ENCODE results near the gene SIGLEC15.

Gene SIGLEC15, protein sequence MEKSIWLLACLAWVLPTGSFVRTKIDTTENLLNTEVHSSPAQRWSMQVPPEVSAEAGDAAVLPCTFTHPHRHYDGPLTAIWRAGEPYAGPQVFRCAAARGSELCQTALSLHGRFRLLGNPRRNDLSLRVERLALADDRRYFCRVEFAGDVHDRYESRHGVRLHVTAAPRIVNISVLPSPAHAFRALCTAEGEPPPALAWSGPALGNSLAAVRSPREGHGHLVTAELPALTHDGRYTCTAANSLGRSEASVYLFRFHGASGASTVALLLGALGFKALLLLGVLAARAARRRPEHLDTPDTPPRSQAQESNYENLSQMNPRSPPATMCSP

DNA sequence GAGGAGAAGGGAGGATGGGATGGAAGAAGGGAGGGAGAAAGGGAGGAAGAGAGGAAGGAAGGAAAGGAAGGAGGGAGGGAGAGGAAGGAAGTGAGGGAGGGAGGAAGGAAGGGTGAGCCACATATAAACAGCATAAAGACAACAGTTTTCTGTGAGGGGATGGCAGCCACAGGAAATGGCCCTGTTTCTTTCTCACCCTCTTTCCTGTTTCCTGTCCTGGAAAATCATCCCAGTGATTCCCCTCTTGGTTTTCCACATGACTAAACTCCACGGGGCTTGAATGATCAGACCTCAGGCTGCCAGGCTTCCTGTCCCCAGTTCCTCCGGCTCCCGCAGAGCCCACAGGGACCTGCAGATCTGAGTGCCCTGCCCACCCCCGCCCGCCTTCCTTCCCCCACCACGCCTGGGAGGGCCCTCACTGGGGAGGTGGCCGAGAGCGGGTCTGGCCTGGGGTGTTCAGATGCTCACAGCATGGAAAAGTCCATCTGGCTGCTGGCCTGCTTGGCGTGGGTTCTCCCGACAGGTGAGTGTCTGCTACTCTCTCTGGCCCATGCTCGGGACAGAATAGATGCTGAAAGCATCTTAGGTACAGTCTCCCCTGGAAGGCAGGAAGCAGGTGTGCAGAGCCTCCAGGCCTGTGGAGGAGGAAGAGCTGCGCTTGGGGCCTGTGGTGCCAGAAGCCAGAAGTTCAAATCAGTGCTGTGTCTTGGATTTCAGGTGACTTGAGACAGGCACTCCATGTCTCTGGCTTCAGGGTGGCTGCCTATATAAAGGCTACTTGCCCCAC lies at the start of gene SIGLEC15:
Gene SIGLEC15, plus strand, starts transcription at position 418 of the 787 bp plus-strand sequence. Its CDS starts 54 bp downstream, at position 472.
- no peak within 1 kb of the TSS for H3K27ac ChIP-seq
- TF ChIP-seq ZFX (IDR thresholded peaks at IDR 0.05): no peak
- TF ChIP-seq, protein P1, sequence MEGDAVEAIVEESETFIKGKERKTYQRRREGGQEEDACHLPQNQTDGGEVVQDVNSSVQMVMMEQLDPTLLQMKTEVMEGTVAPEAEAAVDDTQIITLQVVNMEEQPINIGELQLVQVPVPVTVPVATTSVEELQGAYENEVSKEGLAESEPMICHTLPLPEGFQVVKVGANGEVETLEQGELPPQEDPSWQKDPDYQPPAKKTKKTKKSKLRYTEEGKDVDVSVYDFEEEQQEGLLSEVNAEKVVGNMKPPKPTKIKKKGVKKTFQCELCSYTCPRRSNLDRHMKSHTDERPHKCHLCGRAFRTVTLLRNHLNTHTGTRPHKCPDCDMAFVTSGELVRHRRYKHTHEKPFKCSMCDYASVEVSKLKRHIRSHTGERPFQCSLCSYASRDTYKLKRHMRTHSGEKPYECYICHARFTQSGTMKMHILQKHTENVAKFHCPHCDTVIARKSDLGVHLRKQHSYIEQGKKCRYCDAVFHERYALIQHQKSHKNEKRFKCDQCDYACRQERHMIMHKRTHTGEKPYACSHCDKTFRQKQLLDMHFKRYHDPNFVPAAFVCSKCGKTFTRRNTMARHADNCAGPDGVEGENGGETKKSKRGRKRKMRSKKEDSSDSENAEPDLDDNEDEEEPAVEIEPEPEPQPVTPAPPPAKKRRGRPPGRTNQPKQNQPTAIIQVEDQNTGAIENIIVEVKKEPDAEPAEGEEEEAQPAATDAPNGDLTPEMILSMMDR (conservative IDR thresholded peaks at IDR 0.05): no peak

DNA sequence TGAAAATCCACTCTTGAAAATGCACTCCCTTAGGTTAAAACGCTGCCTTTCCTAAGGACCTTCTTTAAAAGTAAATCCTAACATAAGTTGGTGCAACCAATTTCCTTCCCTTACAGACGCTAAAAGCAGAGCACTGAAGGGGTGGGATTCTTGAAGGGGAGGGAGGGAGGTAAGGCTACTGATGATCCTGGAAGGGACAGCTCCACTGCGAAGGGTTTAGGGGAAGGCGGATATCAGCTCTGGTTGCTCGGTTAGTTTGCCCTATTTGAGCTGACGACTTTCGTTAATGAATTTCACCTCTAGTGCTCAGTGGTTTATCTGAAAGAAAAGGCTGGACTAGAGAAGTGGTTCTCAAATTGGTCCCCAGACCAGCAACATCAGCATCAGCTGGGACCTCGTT lies 49.7 kb upstream of the SIGLEC15 start:
- no peak overlapping the region for H3K27ac ChIP-seq
- TF ChIP-seq, protein P1 (conservative IDR thresholded peaks at IDR 0.05): no peak
- TF ChIP-seq ZFX (IDR thresholded peaks at IDR 0.05): no peak

DNA sequence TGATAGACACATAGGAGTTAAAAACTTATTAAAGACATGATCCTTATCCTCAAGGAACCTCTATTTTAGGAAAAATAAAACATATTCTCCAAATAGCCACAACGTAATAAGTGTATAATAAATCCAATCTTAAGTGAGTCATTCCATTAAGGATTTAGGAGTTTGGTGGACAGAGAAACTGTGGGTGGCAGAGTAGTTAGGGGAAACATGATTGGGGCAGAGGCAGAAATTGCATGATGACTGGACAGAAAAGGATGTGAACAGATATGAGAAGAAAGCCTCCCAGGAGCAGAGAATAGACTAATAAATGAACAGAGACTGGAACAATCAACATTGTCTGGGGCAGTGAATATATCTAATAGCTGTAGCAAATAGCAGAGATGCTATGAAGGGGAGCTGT lies 48.1 kb upstream of the SIGLEC15 start:
- no peak for TF ChIP-seq ZFX (IDR thresholded peaks at IDR 0.05)
- TF ChIP-seq, protein P1 (conservative IDR thresholded peaks at IDR 0.05): no peak
- H3K27ac ChIP-seq: no peak overlapping the region

DNA sequence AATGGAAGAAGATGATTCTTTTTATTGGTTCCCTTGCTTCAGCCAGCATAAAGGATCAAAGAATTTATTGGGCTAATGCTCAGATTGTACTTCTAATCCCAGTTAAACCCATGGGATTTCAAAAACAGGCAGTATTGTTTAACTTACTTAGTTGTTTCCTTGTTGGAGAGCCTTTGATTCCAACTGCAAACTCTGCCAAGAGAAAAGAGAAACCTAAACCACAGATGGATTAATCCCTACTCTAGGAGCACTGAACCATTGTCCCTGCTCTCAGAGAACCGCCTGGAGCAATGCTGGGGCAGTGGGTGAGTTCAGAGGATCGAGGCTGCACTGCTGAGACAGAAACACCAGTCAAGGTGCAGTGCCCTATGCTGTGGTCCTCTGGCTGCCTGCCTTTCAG lies 44.9 kb upstream of the SIGLEC15 start:
- peak overlapping the region; percentile 51 for H3K27ac ChIP-seq
- TF ChIP-seq, protein P1 (conservative IDR thresholded peaks at IDR 0.05): no peak
- TF ChIP-seq ZFX (IDR thresholded peaks at IDR 0.05): no peak

DNA sequence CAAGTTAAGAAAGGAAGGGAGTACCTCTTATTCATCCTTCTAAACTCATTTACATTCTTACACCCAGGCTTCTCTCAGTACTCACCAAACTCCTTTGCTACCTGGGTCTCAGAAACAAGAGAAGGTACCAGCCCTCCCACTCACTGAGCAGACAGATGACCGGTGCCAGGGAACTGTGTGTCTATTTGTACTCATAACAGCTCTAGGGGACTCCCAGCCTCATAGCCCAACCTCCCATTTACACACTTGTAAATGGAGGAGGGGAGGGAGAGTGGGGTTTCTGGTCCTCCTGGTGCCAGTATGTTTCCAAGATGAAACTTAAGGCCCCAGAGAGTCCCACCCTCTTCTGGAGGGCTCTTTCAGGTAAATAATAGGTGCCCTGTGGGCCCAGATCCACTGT lies 42.8 kb upstream of the SIGLEC15 start:
- no peak for TF ChIP-seq ZFX (IDR thresholded peaks at IDR 0.05)
- TF ChIP-seq, protein P1 (conservative IDR thresholded peaks at IDR 0.05): no peak
- peak overlapping the region; percentile 12; the same call in 1 of the 2 replicates for H3K27ac ChIP-seq

DNA sequence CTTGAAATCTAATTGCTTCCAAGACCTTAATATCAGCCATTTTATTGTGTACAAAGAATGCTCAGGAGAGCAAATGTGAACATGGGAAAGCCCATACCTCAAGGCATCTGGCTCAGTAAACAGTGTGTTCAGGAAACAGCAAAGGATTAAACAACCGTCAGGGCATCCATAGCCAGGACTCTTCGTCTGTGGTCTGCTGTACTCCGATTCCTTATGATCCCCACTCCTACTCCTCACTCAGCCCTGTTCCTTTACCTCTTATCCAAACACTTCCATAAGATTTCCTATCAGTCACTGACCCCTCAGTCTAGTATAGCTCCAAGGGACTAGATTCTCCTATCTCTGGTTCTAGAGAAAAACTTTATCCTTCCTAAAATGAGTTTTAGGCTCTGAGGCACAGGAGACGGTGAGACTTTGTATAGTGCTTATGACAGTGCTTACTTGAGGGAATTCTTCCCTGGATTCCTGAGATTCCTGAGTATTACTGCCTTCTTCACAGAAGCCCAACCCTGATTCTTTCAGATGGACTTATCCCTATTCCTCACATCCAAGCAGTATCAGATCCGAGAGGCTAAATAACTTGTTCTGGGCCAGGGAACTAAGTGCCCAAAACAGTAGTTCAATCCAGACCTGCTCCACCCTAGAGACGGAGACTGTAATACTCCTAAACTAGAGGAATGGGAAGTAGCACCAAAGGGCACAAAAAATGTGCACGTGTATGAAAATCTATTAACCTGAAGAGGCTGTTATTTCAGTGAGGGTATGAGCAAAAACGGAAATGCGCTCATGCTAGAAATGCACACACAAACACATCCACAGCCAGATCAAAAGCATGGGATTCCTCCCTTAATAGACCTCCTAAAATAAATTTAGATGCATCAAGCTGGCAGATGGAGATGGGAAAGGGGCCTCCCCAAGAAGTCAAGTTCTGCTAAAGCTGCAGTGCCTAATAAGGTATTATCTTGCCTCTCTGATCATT lies 42.1 kb upstream of the SIGLEC15 start:
- TF ChIP-seq ZFX (IDR thresholded peaks at IDR 0.05): no peak
- TF ChIP-seq, protein P1 (conservative IDR thresholded peaks at IDR 0.05): no peak
- H3K27ac ChIP-seq: peak overlapping the region; percentile 12; the same call in 1 of the 2 replicates
